ENCODE results near the gene RAB44.

The RAB44 gene

DNA sequence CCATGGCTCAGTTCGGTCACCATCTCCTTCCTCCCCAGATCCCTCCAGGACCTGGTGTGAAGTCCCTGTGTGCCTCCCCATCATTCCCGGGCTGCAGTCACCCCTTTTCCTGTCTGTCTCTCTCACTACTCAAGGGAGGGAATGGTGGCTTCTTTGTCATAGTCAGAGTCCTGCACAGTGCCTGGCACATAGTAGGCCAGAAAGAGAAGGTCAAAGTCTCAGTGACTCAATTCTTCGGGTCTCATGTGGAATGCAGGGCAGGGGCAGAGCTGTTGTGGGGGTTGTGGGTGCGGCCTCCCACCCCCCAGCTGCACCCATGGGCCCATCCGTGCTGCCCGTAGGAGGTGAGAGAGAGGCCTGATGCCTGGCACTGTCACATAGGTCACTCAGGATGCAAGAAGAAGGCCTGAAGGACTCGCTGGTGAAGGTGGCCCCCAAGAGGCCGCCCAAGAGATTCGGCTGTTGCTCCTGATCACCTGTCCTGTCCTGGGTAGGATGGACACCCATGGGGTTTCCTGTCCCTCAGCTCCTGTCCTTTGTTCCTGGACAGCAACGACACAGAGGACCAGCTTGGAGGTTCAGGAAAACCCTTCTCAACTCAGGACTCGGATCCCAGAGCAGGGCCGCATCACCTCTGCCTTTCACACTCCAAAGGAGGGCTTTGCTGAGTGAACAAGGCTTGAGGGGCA is 34.1 kb downstream of the RAB44 start:
- no peak for DNase-seq

DNA sequence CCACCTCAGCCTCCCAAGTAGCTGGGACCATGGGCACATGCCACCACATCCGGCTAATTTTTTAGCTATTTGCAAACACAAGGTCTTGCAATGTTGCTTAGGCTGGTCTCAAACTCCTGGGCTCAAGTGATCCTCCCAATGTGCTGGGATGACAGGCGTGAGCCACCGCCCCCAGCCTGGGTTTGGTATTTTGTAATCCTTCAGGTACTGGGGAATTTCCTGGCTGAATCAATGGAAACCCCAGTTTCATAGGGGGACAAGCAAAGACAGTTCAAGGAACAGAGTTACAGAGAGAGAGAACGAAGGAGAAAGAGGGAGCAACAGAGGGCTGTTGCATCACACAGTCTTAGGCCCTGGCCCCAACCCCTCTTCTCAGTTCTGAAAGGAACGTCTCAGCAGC is 35.7 kb downstream of the RAB44 start:
- DNase-seq = no peak

- no peak for DNase-seq
Measured at GRCh38 chr6:36734486-36735060, 36.9 kb downstream of the RAB44 start.

DNA sequence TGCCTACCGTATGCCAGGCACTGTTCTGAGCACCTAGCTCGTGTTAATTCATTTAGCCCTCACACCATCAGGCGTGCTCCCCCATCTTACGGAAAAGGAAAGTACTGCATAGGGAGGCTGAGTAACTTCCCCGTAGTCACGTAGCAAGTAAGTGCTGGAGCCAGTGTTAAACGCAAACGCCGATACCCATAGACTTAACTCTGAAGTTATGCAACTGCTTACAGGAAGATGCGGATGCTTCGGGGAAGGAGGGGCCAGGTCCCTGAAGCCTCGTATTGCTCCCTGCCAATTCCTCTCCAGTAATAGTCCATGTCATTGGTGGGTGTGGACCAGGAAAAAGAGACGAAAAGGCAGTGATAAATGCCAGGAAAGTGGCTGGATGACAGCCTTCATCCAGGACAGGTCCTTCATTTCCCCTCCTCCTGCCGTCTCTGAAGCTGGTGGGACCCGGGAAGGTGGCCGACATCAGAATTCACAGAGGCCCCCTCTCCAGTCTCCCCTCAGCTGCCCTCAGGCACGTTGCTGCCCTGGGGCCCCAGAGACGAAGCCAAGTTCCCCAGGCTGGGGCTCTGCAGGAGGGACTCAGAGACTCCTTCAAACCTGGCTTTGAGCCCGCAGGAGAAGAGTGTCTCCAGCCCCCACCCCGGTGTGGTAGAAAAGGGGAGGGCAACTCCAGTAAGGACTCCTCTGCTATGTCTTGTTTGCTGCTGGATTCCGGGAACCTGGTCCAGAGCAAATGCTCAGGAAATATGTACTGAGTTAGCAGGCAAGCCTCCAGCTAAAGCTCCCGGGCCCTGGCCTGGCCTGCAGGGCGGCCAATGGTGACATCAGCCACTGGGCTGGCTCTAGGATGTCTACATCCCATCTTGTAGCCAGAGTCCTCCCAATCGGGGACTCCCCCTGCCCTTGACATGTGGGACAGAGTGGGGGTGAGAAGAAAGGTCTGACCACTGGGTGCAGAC is 37.8 kb downstream of the RAB44 start:
- DNase-seq = no peak

DNA sequence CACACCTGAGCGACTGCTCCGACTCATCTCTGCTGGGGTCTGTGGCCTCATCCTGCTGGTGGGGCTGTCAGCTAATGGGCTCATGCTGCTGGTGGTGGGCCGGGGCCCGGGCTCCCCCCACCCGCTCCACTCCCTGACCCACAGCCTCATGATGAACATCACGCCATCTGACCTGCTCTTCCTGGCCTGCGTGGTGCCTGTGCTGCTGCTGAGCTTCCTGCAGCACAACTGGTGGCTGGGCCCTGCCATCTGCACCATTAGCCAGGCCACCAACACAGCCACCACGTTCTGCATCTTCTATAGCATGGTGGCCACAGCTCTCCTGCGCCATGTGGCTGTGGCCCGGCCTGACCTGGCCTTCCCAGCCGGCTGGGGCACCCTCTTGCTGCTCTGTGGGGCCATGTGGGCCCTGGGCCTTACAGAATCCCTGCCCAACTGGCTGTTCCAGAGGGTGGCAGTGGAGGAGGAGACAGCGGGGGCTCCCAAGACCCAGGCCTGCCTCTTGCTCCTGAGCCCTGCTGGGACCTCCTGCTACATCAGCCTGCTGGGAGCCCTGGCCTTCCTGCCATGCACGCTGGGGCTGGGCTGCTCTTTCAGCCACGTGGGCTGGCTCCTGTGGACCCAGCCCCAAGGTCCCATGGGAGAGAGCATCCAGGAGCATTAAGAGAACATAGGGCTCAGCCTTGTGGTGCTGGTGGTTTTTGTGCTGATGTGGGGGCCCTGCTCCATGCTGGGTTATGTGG is 39.6 kb downstream of the RAB44 start:
- DNase-seq = no peak

DNA sequence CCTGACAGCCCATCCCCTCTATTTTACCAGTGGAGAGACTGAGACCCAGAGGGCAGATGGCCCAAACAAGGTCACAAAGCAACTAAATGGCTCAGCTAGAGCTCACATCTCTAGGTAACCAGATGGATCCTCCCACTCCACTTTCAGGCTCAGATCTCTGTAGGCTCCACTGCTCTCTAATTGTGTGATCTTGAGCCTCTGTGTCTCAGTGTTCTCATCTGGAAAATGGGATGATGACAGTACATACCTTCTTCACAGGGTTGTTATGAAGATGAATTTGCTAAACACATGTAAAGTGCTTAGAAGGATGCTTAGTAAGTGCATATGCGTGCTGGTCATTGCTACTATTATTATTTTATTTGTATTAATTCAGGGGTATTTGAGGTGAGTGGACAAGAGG is 40.5 kb downstream of the RAB44 start:
- DNase-seq = no peak

GRCh38 chr6:36739947-36740817 is 42.6 kb downstream of the RAB44 start:
- DNase-seq = no peak

GRCh38 chr6:36740818-36741179 is 43.2 kb downstream of the RAB44 start:
- DNase-seq = no peak

DNA sequence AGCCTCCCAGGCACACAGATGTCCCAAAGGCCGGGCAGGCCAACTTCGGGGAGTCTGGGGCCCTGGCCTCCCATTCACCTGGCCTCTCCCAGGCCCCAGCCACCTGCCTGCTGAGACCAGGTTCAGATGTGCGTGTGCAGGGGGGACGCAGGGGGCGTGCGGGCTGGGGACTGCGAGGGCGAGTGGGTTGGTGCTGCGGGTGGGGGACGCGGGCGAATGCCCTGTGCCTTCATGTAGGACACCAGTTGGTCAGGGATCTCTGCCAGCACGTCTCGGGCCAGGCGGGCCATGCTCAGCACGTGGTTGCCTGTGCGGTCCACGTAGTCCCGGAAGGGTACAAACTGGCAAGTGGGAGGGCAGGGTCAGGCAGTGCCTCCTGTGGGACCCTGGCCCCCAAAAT is 44.5 kb downstream of the RAB44 start:
- no peak for DNase-seq

- DNase-seq = no peak
Measured at GRCh38 chr6:36743032-36743431, 45.4 kb downstream of the RAB44 start.

DNA sequence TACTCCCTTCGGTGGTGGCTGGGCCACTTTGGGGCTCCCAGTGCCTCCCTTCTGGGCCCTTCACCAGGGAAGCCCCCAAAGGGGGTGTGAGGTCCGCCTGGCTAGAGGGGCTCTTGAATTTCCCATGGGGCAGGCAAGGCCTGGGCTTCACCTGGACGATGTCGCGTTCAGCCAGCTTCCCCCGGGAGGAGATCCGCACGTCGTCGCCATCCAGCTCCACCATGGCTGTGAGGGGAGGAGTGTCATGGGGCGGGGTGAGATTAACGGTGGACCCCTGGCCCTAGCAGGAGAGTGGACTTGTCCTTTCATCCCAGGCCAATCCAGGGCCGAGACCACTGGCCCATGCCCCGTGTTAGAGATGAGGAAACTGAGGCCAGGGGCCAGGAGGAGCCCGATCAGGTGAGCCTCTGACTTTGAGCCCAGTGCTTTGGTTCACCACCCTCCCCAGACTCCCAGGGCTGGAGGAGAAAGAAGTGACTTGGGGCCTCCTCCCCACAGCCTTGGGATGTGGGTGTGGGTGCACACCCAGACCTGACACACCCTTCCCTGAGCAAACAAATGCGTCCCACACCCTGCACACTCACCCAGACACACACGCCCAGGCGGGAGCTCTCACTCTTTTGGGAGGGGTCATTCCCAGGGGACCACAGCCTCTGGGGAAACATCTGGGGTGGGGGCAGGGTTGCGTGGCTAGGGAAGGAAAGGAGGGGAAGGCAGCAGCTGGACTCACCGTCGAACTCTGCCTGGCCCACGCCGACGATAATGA is 46.1 kb downstream of the RAB44 start:
- no peak for DNase-seq

- DNase-seq = no peak
Measured at GRCh38 chr6:36744304-36744673, 46.7 kb downstream of the RAB44 start.

DNA sequence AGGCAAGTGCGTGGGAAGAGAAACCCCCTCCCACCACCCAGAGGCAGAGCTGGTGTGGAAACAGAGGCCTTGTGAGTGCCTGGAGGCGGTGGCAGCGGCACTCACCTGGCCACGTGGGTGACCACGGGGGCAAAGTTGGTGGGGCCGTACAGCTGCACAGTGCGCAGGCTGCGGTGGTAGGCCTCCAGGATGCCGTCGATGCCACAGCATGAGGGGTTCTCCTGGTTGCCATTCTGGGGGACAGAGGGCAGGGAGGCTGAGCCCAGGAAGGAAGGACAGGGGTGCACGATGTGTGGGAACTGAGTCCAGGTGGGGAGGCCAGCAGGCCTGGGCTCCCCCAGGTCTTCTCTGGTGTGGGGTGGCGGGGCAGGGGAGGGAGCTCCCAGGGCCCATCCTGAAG is 47.7 kb downstream of the RAB44 start:
- no peak for DNase-seq

DNA sequence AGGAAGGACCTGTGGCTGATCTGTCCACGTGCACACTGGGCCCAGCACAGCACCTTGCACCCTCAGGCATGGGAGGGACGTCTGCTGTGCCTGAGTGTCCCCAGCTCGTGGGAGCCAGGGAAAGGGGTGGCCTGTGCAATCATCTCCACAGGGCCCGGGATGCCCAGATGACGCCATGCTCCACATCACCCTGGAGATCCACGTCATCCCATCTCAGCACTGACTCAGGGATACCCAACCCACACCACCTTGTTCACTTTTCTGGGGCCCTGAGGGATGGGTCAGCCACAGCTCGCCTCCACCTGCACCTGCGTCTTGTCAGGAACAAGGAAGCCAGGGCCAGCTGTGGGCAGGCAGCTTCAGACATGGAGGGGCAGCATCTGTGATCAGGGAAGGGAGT is 48.2 kb downstream of the RAB44 start:
- no peak for DNase-seq

DNA sequence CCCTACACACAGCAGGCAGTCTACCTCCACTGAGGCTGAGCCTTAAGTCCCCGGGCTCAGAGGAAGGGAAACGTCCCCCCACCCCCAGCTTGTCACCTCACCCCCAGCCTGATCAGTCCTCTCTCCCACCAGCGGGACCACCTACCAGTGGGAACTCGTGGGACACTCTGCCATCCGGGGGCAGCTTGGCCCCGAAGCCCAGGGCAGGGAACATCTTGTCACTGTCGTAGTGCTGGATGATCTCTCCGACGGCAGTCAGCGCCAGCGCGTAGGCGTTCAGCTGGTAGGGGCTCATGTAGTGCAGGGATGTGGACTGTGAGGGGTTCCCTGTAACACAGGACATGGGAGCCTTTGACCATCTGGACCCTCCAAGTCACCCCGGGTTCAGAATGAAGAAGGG is 48.6 kb downstream of the RAB44 start:
- DNase-seq = no peak

- DNase-seq = no peak
Measured at GRCh38 chr6:36749829-36750489, 52.3 kb downstream of the RAB44 start.

GRCh38 chr6:36751091-36751490 is 53.5 kb downstream of the RAB44 start:
- DNase-seq = no peak

GRCh38 chr6:36751833-36752186 is 54.2 kb downstream of the RAB44 start:
- no peak for DNase-seq

DNA sequence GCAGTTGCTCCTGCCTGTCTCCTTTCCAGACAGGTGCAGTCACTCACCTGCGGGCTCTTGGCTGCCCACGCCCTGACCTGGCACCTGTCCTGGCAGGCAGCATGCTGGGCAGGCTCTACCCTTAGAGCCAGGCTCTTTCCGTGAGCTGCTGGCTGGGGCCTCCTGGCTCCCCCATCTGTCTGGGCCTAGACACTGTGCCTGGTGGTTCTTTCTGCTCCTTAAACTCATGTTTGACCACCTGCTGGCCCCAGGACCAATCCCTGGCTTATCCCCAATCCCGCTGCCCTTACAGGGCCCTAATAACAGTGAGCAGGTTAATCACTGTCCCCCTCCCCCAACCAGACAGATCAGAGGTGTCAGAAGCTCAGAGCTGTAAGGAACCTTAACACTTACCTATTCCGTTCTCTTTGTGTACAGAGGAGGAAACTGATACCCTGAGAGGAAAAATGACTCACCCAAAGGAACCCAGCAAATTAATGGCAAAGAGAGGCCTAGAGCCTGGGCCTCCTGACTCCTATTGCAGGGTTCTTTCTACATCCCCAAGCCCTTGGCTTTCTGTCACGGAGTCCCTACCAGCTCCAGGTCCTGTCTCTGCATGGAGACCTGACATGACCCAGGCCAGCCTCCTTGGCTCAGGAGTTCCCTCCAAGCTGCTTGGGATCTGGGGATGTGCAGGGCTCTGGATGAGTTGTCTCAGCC is 54.7 kb downstream of the RAB44 start:
- no peak for DNase-seq

- DNase-seq = no peak
Measured at GRCh38 chr6:36752886-36753506, 55.4 kb downstream of the RAB44 start.

Data from NCI-H187 (cell line).